ENCODE results near the gene OR1C1.

DNA sequence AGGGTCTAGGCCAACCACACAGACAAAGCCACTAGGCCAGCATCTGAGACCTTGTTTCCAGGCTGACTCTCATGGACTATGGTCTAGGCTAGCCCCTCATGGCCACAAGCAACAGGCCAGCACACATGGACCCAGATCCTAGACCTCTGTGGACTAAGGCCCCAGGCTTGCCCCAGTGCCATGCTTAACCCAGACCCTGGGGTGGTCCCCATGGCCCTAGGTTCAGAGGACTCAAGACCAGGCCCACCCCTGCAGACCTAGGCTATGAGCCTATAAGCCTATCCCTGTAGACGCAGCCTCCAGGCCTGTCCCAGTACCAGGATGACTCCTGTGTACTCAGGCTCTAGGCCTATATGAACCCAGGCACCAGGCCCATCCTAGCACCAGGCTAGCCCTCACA, 10.5 kb downstream of the OR1C1 start:
- TF ChIP-seq BHLHE40 (IDR thresholded peaks at IDR 0.05; ENCODE audit: borderline replicate concordance): no peak
- TF ChIP-seq FOXM1 (IDR thresholded peaks at IDR 0.05; ENCODE audit: borderline replicate concordance): no peak
- no peak for TF ChIP-seq HDGF (IDR thresholded peaks at IDR 0.05; ENCODE audit: borderline replicate concordance)
- TF ChIP-seq L3MBTL2 (conservative IDR thresholded peaks at IDR 0.05): no peak
- no peak for TF ChIP-seq NFRKB (IDR thresholded peaks at IDR 0.05)
- TF ChIP-seq CTBP1 (IDR thresholded peaks at IDR 0.05; ENCODE audit: borderline replicate concordance): no peak
- no peak for TF ChIP-seq SP1 (IDR thresholded peaks at IDR 0.05)
- TF ChIP-seq FOXA1 (IDR thresholded peaks at IDR 0.05): no peak
- no peak for TF ChIP-seq SUZ12 (IDR thresholded peaks at IDR 0.05)
- no peak for TF ChIP-seq FOXK2 (IDR thresholded peaks at IDR 0.05)
- TF ChIP-seq, protein P1, sequence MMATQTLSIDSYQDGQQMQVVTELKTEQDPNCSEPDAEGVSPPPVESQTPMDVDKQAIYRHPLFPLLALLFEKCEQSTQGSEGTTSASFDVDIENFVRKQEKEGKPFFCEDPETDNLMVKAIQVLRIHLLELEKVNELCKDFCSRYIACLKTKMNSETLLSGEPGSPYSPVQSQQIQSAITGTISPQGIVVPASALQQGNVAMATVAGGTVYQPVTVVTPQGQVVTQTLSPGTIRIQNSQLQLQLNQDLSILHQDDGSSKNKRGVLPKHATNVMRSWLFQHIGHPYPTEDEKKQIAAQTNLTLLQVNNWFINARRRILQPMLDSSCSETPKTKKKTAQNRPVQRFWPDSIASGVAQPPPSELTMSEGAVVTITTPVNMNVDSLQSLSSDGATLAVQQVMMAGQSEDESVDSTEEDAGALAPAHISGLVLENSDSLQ (IDR thresholded peaks at IDR 0.05): no peak
- no peak for TF ChIP-seq TARDBP (IDR thresholded peaks at IDR 0.05)
- no peak for TF ChIP-seq ZNF384 (IDR thresholded peaks at IDR 0.05)
- no peak for TF ChIP-seq ELF4 (IDR thresholded peaks at IDR 0.05)
